Hepatocyte (in vitro differentiated cells): ENCODE measurements around the gene CREB5. TPM values are rescaled to one million over a fixed set of nuclear protein-coding genes. Genes with fewer than 3 reads are reported as not detected.

Experiments
- DNase-seq: peaks from one replicate; pipeline ENCODE4 v3.0.0-alpha.2; 2016; ENCODE audit warnings: low spot score
- H2AFZ ChIP-seq: fragments of 200-600 bp; sonication (generic); 2 replicates; pipeline ENCODE4 v1.6.0; 2016; ENCODE audit warnings: antibody characterized with exemption, mild to moderate bottlenecking
- H3K27ac ChIP-seq: fragments of 200-600 bp; sonication (generic); 2 replicates; pipeline ENCODE4 v1.5.1; 2016; ENCODE audit warnings: mild to moderate bottlenecking
- H3K27me3 ChIP-seq: fragments of 200-600 bp; sonication (generic); 2 replicates; pipeline ENCODE4 v1.6.1; 2016
- H3K36me3 ChIP-seq: fragments of 200-600 bp; sonication (generic); replicated peaks from 2 replicates; pipeline ENCODE4 v1.5.1; 2016; ENCODE audit warnings: low read depth; ENCODE audit not compliant: insufficient read depth
- H3K4me1 ChIP-seq: fragments of 200-600 bp; sonication (generic); 2 replicates; pipeline ENCODE4 v1.5.1; 2016; ENCODE audit warnings: mild to moderate bottlenecking, moderate library complexity; ENCODE audit not compliant: insufficient read depth
- H3K4me2 ChIP-seq: fragments of 200-600 bp; sonication (generic); 2 replicates; pipeline ENCODE4 v1.6.0; 2016
- H3K4me3 ChIP-seq: fragments of 200-600 bp; sonication (generic); 2 replicates; pipeline ENCODE4 v1.5.1; 2016; ENCODE audit warnings: mild to moderate bottlenecking
- H3K79me2 ChIP-seq: fragments of 200-600 bp; sonication (generic); 2 replicates; pipeline ENCODE4 v1.6.0; 2017; ENCODE audit warnings: mild to moderate bottlenecking
- H3K9me2 ChIP-seq: fragments of 200-600 bp; sonication (generic); replicated peaks from 2 replicates; pipeline ENCODE4 v1.6.0; 2017; ENCODE audit warnings: mild to moderate bottlenecking; ENCODE audit not compliant: insufficient read depth
- H3K9me3 ChIP-seq: fragments of 200-600 bp; sonication (generic); 2 replicates; pipeline ENCODE4 v1.5.1; 2016; ENCODE audit warnings: low read depth, mild to moderate bottlenecking
- H4K20me1 ChIP-seq: fragments of 200-600 bp; sonication (generic); 2 replicates; pipeline ENCODE4 v1.6.0; 2016; ENCODE audit warnings: mild to moderate bottlenecking; ENCODE audit not compliant: insufficient read depth, poor library complexity, severe bottlenecking
- EZH2 ChIP-seq: fragments of 200-600 bp; sonication (generic); IDR thresholded peaks from 2 replicates; pipeline ENCODE4 v1.6.1; 2016; ENCODE audit warnings: antibody characterized with exemption, mild to moderate bottlenecking, borderline replicate concordance
- EZH2phosphoT487 ChIP-seq: fragments of 200-600 bp; sonication (generic); IDR thresholded peaks from one replicate; pipeline ENCODE4 v1.6.1; 2018; ENCODE audit warnings: antibody characterized with exemption, mild to moderate bottlenecking, low read depth, moderate library complexity; ENCODE audit not compliant: unreplicated experiment, severe bottlenecking
- WGBS: methylation state at CpG from one replicate; pipeline ENCODE4 v1.1.6; 2016; ENCODE audit warnings: low lambda C conversion rate; ENCODE audit errors: missing lambda C conversion rate; 5-methylcytosine and 5-hydroxymethylcytosine counted together
- polyA plus RNA-seq: library from polyadenylated mRNA; unstranded; fragments of >200 nt; fragmentation: Nextera tagmentation; extraction: Ambion mirVana; gene quantifications from 2 replicates; pipeline ENCODE4 v1.2.1, GENCODE V29; 2016
- total RNA-seq: library from RNA; depleted of rRNA; stranded (reverse); fragments of >200 nt; gene quantifications from 2 replicates; pipeline ENCODE4 v1.2.3, GENCODE V29; 2014
- TF ChIP-seq, protein P1 (sequence below): fragments of 200-600 bp; sonication (generic); IDR thresholded peaks from 2 replicates; pipeline ENCODE4 v1.5.1; 2016; ENCODE audit warnings: antibody characterized with exemption, mild to moderate bottlenecking; ENCODE audit not compliant: poor library complexity

Gene CREB5
- total and polyA plus RNA-seq, 2 experiments from 2014 or later: 14.0 to 27.9 TPM

DNA sequence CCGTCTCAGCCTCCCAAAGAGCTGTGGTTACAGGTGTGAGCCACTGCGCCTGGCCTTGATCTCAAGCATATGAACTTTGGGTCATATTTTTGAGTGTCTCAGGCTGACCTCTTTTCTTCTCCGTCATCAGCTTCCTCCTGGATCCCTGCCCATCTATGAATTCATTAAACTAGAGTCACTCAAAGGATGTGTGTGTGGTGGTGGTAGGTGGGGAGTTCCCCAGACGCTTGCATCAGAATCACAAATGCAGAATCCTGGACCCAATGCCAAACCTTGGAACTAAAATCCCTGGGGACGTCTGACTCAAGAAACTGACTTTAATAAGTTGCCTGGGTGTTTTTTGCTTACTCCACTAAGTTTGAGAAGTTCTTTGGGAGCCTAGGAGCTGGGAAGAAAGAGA is 6.7 kb upstream of the CREB5 start:
- TF ChIP-seq EZH2phosphoT487: no peak
- TF ChIP-seq EZH2: no peak
- TF ChIP-seq, protein P1, sequence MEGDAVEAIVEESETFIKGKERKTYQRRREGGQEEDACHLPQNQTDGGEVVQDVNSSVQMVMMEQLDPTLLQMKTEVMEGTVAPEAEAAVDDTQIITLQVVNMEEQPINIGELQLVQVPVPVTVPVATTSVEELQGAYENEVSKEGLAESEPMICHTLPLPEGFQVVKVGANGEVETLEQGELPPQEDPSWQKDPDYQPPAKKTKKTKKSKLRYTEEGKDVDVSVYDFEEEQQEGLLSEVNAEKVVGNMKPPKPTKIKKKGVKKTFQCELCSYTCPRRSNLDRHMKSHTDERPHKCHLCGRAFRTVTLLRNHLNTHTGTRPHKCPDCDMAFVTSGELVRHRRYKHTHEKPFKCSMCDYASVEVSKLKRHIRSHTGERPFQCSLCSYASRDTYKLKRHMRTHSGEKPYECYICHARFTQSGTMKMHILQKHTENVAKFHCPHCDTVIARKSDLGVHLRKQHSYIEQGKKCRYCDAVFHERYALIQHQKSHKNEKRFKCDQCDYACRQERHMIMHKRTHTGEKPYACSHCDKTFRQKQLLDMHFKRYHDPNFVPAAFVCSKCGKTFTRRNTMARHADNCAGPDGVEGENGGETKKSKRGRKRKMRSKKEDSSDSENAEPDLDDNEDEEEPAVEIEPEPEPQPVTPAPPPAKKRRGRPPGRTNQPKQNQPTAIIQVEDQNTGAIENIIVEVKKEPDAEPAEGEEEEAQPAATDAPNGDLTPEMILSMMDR: no peak
- H3K9me2 ChIP-seq: no peaks in the 10 kb centered on the region
- no peaks in the 10 kb centered on the region for H3K9me3 ChIP-seq
- H3K27me3 ChIP-seq: peaks cover 33% of the 10 kb centered on the region
- H3K79me2 ChIP-seq: no peaks in the 10 kb centered on the region
- no peak overlapping the region for H3K4me2 ChIP-seq
- DNase-seq: peak; percentile 8
- no peak overlapping the region for H2AFZ ChIP-seq
- no peak overlapping the region for H3K4me3 ChIP-seq
- no peaks in the 10 kb centered on the region for H4K20me1 ChIP-seq
- no peaks in the 10 kb centered on the region for H3K36me3 ChIP-seq
- 90% methylated on average over 5 of the region's 5 CpGs for WGBS
- peaks cover 12% of the 10 kb centered on the region for H3K4me1 ChIP-seq
- H3K27ac ChIP-seq: no peak overlapping the region

DNA sequence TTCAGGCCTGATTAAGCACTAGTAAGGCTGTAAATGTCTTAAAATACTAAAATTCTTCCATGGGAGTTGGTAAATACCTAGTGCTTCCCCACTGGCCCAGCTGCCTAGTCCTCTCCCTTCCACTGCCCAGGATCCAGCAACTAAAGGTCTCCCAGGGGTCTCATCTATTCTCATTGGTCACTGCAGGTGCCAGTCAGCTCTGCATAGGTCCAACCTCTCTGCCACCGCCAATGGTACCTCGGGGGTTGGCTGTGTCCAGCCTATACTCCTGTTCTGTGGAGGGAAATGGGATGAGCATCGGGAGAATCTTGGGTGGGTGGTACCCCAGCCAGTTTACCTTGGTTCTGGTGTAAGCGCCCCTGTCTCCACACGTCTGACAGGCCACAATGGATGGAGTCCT is 6.1 kb upstream of the CREB5 start:
- peaks cover 37% of the 10 kb centered on the region for H3K27me3 ChIP-seq
- 82% methylated on average over 5 of the region's 5 CpGs for WGBS
- H4K20me1 ChIP-seq: no peaks in the 10 kb centered on the region
- H3K9me3 ChIP-seq: no peaks in the 10 kb centered on the region
- no peak overlapping the region for H3K27ac ChIP-seq
- H3K4me1 ChIP-seq: peaks cover 15% of the 10 kb centered on the region
- H2AFZ ChIP-seq: no peak overlapping the region
- TF ChIP-seq EZH2: no peak
- TF ChIP-seq EZH2phosphoT487: no peak
- TF ChIP-seq, protein P1: no peak
- H3K4me3 ChIP-seq: no peak overlapping the region
- DNase-seq: no peak
- no peaks in the 10 kb centered on the region for H3K79me2 ChIP-seq
- no peaks in the 10 kb centered on the region for H3K36me3 ChIP-seq
- H3K9me2 ChIP-seq: no peaks in the 10 kb centered on the region
- no peak overlapping the region for H3K4me2 ChIP-seq

DNA sequence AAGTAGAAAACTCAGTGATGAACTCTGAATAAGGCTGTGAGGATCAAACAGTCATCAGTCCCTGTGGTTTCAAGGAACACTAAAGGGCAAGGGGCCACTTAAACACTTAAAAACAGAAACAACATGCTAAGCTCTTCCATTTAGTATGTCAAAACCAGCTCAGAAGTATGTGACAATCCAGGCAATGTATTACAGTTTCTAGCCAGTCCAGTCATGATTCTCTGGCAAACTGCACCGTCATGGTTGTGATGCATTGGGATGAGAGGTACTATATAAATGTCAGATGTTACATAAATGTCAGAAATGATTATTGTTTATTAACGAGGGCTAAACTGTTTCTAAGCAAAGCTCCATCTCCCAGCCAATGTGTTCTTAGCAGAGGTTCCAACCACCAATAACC is 4.7 kb upstream of the CREB5 start:
- WGBS: 57% methylated on average over 2 of the region's 2 CpGs
- Histone ChIP-seq H3K27me3 (peaks cover 48% of the 10 kb centered on the region), H3K9me2 (no peaks in the 10 kb centered on the region), H3K36me3 (no peaks in the 10 kb centered on the region), H3K4me2 (no peak overlapping the region), H2AFZ (no peak overlapping the region), H4K20me1 (no peaks in the 10 kb centered on the region), H3K9me3 (no peaks in the 10 kb centered on the region), H3K79me2 (no peaks in the 10 kb centered on the region), H3K4me3 (no peak overlapping the region), H3K27ac (no peak overlapping the region), H3K4me1 (peaks cover 15% of the 10 kb centered on the region)
- no peak for TF ChIP-seq EZH2phosphoT487
- TF ChIP-seq EZH2: no peak
- TF ChIP-seq, protein P1: no peak
- DNase-seq: peak; percentile 42
